ENCODE results near the gene MESP2. TPM values are rescaled to one million over a fixed set of nuclear protein-coding genes. Genes with fewer than 3 reads are reported as not detected.

The MESP2 gene
- total and polyA plus RNA-seq, 2 of the 13 experiments (the other 11 are each of a cell fraction or from before 2014, with no cell fraction given), result not detected

GRCh38 chr15:89776274-89777072 is at the start of gene MESP2 (continued):
- TF ChIP-seq NAIF1 (CRISPR knock-in tag; IDR thresholded peaks at IDR 0.05; ENCODE audit: borderline replicate concordance) (peak; percentile 73; the same call in 1 of the 2 replicates), NFKB2 (CRISPR knock-in tag; IDR thresholded peaks at IDR 0.05; ENCODE audit: borderline replicate concordance) (peak; percentile 91; the same call in 1 of the 2 replicates), ZNF816 (CRISPR knock-in tag; IDR thresholded peaks at IDR 0.05; ENCODE audit: borderline replicate concordance) (no peak), U2AF1 (optimal IDR thresholded peaks at IDR 0.05; ENCODE audit: low read depth, low read length) (no peak), IKZF5 (CRISPR knock-in tag; IDR thresholded peaks at IDR 0.05) (0 out of 2 replicates have a peak, but pooled peaks have one; percentile 14), TSC22D2 (CRISPR knock-in tag; IDR thresholded peaks at IDR 0.05; ENCODE audit: borderline replicate concordance) (peak; percentile 91; the same call in 1 of the 2 replicates), TOE1 (CRISPR knock-in tag; IDR thresholded peaks at IDR 0.05) (peak; percentile 55; the same call in 1 of the 2 replicates), ZNF883 (CRISPR knock-in tag; IDR thresholded peaks at IDR 0.05; ENCODE audit: not compliant biosample characterization) (peak; percentile 90), ARNT2 (CRISPR knock-in tag; IDR thresholded peaks at IDR 0.05; ENCODE audit: low read depth) (0 out of 2 replicates have a peak, but pooled peaks have one; percentile 32), CEBPB (IDR thresholded peaks at IDR 0.05; ENCODE audit: borderline replicate concordance, low read depth, low read length) (no peak), ZSCAN21 (CRISPR knock-in tag; IDR thresholded peaks at IDR 0.05; ENCODE audit: borderline replicate concordance) (peak; percentile 79), THAP7 (CRISPR knock-in tag; IDR thresholded peaks at IDR 0.05) (peak; percentile 85; the same call in 1 of the 2 replicates), RCOR2 (CRISPR knock-in tag; IDR thresholded peaks at IDR 0.05) (peak; percentile 38; the same call in 1 of the 2 replicates), TAF1 (CRISPR knock-in tag; IDR thresholded peaks at IDR 0.05) (peak; percentile 45; the same call in 1 of the 2 replicates), ZNF562 (CRISPR knock-in tag; IDR thresholded peaks at IDR 0.05; ENCODE audit: borderline replicate concordance) (no peak), ZNF383 (CRISPR knock-in tag; IDR thresholded peaks at IDR 0.05; ENCODE audit: borderline replicate concordance) (no peak), ZNF329 (CRISPR knock-in tag; IDR thresholded peaks at IDR 0.05; ENCODE audit: low read depth) (peak; percentile 77)
- TF ChIP-seq, protein P1, sequence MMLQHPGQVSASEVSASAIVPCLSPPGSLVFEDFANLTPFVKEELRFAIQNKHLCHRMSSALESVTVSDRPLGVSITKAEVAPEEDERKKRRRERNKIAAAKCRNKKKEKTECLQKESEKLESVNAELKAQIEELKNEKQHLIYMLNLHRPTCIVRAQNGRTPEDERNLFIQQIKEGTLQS (CRISPR knock-in tag; IDR thresholded peaks at IDR 0.05), result 0 out of 2 replicates have a peak, but pooled peaks have one; percentile 32
- TF ChIP-seq, protein P2, sequence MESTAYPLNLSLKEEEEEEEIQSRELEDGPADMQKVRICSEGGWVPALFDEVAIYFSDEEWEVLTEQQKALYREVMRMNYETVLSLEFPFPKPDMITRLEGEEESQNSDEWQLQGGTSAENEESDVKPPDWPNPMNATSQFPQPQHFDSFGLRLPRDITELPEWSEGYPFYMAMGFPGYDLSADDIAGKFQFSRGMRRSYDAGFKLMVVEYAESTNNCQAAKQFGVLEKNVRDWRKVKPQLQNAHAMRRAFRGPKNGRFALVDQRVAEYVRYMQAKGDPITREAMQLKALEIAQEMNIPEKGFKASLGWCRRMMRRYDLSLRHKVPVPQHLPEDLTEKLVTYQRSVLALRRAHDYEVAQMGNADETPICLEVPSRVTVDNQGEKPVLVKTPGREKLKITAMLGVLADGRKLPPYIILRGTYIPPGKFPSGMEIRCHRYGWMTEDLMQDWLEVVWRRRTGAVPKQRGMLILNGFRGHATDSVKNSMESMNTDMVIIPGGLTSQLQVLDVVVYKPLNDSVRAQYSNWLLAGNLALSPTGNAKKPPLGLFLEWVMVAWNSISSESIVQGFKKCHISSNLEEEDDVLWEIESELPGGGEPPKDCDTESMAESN (CRISPR knock-in tag; conservative IDR thresholded peaks at IDR 0.05), result peak; percentile 91
- TF ChIP-seq, protein P3, sequence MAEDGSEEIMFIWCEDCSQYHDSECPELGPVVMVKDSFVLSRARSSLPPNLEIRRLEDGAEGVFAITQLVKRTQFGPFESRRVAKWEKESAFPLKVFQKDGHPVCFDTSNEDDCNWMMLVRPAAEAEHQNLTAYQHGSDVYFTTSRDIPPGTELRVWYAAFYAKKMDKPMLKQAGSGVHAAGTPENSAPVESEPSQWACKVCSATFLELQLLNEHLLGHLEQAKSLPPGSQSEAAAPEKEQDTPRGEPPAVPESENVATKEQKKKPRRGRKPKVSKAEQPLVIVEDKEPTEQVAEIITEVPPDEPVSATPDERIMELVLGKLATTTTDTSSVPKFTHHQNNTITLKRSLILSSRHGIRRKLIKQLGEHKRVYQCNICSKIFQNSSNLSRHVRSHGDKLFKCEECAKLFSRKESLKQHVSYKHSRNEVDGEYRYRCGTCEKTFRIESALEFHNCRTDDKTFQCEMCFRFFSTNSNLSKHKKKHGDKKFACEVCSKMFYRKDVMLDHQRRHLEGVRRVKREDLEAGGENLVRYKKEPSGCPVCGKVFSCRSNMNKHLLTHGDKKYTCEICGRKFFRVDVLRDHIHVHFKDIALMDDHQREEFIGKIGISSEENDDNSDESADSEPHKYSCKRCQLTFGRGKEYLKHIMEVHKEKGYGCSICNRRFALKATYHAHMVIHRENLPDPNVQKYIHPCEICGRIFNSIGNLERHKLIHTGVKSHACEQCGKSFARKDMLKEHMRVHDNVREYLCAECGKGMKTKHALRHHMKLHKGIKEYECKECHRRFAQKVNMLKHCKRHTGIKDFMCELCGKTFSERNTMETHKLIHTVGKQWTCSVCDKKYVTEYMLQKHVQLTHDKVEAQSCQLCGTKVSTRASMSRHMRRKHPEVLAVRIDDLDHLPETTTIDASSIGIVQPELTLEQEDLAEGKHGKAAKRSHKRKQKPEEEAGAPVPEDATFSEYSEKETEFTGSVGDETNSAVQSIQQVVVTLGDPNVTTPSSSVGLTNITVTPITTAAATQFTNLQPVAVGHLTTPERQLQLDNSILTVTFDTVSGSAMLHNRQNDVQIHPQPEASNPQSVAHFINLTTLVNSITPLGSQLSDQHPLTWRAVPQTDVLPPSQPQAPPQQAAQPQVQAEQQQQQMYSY (CRISPR knock-in tag; IDR thresholded peaks at IDR 0.05), result no peak
